Vagina (tissue), 2 donors: ENCODE results near the gene LPP.

Experiments
- POLR2A ChIP-seq, 2 donors: fragments of 450-650 bp; IDR thresholded peaks; one replicate each; pipeline ENCODE4 v1.6.1; 2017; ENCODE audit warnings: antibody characterized with exemption in 2 of 2, mild to moderate bottlenecking in 2 of 2, moderate library complexity in 2 of 2
- POLR2AphosphoS5 ChIP-seq, 2 donors: sonication (generic); formaldehyde crosslinking; IDR thresholded peaks; one replicate each; pipeline ENCODE4 v1.9.0; 2017; ENCODE audit warnings: antibody characterized with exemption in 2 of 2, mild to moderate bottlenecking in 2 of 2, low read depth in 1 of 2; ENCODE audit not compliant: insufficient read depth in 1 of 2
- TF ChIP-seq, protein P1 (sequence below), 3 experiments: fragments of 450-650 bp in 2 of 3; fragments of 200-600 bp in 1 of 3; sonication (generic) in 1 of 3; IDR thresholded peaks; one replicate each; pipeline ENCODE4 v1.5.1; 2017 to 2019; ENCODE audit warnings: antibody characterized with exemption in 3 of 3, mild to moderate bottlenecking in 2 of 3, moderate library complexity in 2 of 3

GRCh38 chr3:188331166-188331565, 177.2 kb downstream of the LPP start:
- TF ChIP-seq, protein P1, sequence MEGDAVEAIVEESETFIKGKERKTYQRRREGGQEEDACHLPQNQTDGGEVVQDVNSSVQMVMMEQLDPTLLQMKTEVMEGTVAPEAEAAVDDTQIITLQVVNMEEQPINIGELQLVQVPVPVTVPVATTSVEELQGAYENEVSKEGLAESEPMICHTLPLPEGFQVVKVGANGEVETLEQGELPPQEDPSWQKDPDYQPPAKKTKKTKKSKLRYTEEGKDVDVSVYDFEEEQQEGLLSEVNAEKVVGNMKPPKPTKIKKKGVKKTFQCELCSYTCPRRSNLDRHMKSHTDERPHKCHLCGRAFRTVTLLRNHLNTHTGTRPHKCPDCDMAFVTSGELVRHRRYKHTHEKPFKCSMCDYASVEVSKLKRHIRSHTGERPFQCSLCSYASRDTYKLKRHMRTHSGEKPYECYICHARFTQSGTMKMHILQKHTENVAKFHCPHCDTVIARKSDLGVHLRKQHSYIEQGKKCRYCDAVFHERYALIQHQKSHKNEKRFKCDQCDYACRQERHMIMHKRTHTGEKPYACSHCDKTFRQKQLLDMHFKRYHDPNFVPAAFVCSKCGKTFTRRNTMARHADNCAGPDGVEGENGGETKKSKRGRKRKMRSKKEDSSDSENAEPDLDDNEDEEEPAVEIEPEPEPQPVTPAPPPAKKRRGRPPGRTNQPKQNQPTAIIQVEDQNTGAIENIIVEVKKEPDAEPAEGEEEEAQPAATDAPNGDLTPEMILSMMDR (IDR thresholded peaks at IDR 0.05), result no peak
- TF ChIP-seq POLR2AphosphoS5 (IDR thresholded peaks at IDR 0.05; ENCODE audit: insufficient read depth in 1 of 2, low read depth in 1 of 2) (no peak), POLR2A (IDR thresholded peaks at IDR 0.05) (no peak)
